GM19324 (cell line): ENCODE data around the gene SOX2.
"Not testable (repeated sequence)": the region's sequence is repeated elsewhere in the genome, so short reads cannot be mapped to it uniquely, and the experiment has no call there.

Experiments
- ATAC-seq: cut with Tn5 transposase; IDR thresholded peaks from one replicate; pipeline ENCODE4 v1.9.1; 2021; ENCODE audit warnings: mild to moderate bottlenecking, moderate library complexity; ENCODE audit not compliant: unreplicated experiment, low FRiP score

SOX2 gene

GRCh38 chr3:181753391-181753790 is 41.7 kb downstream of the SOX2 start:
- ATAC-seq: no peak

GRCh38 chr3:181755959-181756358 is 44.2 kb downstream of the SOX2 start:
- no peak for ATAC-seq

GRCh38 chr3:181756645-181757297 is 45.0 kb downstream of the SOX2 start:
- no peak for ATAC-seq

- no peak for ATAC-seq
Observed at GRCh38 chr3:181757694-181758306, 46.1 kb downstream of the SOX2 start.

- no peak for ATAC-seq
Observed at GRCh38 chr3:181761906-181762305, 50.2 kb downstream of the SOX2 start.

GRCh38 chr3:181764033-181764432 is 52.3 kb downstream of the SOX2 start:
- not testable (repeated sequence) for ATAC-seq
